ENCODE data around the gene PLCL2.

PLCL2 gene

DNA sequence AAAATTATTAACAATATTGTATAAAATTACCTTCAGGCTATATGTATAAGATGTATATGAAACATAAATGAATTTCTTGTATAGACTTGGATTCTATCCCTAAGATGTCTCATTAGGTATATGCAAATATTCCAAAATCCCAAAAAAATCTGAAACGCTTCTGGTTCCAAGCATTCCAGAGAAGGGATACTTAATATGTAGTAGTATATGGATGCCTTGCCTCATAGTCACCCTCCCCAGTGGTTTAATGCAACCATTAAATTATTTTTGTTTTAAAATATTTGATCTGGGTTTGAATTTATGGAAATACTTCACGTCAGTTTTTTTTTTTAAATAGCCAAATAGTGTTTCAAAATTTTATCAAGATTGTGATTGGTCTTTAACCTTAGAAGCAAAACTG, 27.2 kb downstream of the PLCL2 start:
- no peak overlapping the region for H3K27ac ChIP-seq
- H3K4me3 ChIP-seq, result no peak overlapping the region
- no peaks in the 10 kb centered on the region for H3K36me3 ChIP-seq (ENCODE audit: insufficient read depth, low read length)
- no peak for TF ChIP-seq FOXP2 (optimal IDR thresholded peaks at IDR 0.05; ENCODE audit: control extremely low read depth, extremely low read length, insufficient read depth)
- no peak for TF ChIP-seq POLR2AphosphoS5 (IDR thresholded peaks at IDR 0.05; ENCODE audit: borderline replicate concordance, low read depth, low read length)
- no peak for TF ChIP-seq EZH2 (IDR thresholded peaks at IDR 0.05)
- no peak overlapping the region for H3K9ac ChIP-seq (ENCODE audit: insufficient read length)
- H3K9me3 ChIP-seq (ENCODE audit: low read depth, low read length), result no peaks in the 10 kb centered on the region
- no peak for DNase-seq (ENCODE audit: low read depth, low spot score)

DNA sequence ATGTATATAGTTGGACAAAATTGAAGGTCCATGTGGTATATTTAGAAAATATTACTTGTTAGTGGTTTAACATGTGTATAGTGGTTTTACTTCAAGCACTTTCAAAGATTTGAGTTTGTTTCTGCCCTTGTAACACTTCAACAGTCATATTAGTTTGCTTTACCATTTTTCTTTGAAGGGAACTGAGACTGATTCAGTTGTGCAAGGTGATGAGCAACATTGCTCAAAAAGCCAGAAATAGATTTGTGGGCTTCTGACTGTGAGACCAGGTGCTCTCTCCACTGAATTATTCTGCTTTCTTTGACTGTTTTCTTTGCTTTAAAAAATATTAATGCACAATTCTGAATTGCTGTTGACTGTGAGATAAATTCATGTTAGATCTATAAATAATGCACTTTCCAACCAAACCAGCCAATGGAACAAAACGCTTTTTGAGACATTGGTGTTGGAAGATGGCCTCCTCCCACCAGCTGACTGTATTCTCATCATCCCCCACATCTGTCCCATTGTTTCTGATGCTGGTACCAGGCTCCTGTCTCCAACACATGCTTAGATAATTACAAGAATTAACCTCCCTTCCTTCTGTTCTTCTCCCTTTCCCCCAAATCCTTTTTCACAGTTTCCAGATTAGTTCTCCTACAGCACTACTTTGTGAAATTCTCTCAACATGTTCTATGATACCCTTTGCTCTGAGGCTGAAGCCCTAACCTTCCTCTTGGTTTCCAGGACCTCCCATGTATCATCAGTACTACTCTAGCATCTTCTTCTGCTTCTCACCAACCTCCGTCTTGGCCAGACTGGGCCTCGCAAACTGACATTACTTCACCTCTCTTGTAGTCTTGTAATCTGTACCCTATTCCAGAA, 27.9 kb downstream of the PLCL2 start:
- H3K4me3 ChIP-seq, result no peak overlapping the region
- H3K9me3 ChIP-seq (ENCODE audit: low read depth, low read length), result no peaks in the 10 kb centered on the region
- no peaks in the 10 kb centered on the region for H3K36me3 ChIP-seq (ENCODE audit: insufficient read depth, low read length)
- TF ChIP-seq EZH2 (IDR thresholded peaks at IDR 0.05) (no peak), POLR2AphosphoS5 (IDR thresholded peaks at IDR 0.05; ENCODE audit: borderline replicate concordance, low read depth, low read length) (no peak), FOXP2 (optimal IDR thresholded peaks at IDR 0.05; ENCODE audit: control extremely low read depth, extremely low read length, insufficient read depth) (no peak)
- H3K9ac ChIP-seq (ENCODE audit: insufficient read length), result no peak overlapping the region
- H3K27ac ChIP-seq, result no peak overlapping the region
- no peak for DNase-seq (ENCODE audit: low read depth, low spot score)

DNA sequence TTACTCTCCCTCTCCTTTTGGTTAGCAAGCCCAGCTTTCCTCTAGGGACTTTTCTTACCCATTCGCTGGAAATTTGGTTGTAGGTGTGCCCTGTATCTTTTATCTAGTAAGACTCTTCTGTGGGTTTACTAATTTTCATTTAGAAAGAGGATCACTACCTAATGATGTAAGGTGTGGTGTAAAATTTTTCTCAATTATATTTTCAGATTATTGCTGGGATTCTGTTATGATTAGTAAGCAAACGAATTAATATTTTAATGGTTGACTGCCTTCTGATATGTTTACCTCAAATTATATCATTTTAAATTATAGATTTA, 28.5 kb downstream of the PLCL2 start:
- Histone ChIP-seq H3K36me3 (ENCODE audit: insufficient read depth, low read length) (no peaks in the 10 kb centered on the region), H3K4me3 (no peak overlapping the region), H3K27ac (no peak overlapping the region), H3K9ac (ENCODE audit: insufficient read length) (no peak overlapping the region), H3K9me3 (ENCODE audit: low read depth, low read length) (no peaks in the 10 kb centered on the region)
- no peak for DNase-seq (ENCODE audit: low read depth, low spot score)
- TF ChIP-seq EZH2 (IDR thresholded peaks at IDR 0.05), result no peak
- no peak for TF ChIP-seq FOXP2 (optimal IDR thresholded peaks at IDR 0.05; ENCODE audit: control extremely low read depth, extremely low read length, insufficient read depth)
- TF ChIP-seq POLR2AphosphoS5 (IDR thresholded peaks at IDR 0.05; ENCODE audit: borderline replicate concordance, low read depth, low read length), result no peak

DNA sequence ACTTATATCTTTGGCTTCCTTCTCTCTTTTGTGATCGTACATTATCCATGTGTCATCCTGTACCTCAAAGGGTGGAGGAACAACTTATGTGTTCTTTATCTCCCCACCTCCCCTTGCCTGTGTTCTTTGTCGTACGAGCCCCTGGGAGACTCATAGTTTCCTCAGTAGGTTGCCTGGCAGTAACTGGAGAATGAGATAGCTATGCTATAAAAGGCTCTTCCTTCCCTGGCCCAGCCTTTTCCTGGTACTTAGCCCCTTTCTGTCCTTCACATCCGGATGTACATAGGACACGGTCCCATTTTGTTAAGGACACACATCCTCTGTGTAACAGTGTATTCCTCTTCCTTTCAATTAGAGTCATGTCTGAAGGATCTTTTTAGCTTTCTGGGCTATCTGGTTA, 32.1 kb downstream of the PLCL2 start:
- H3K36me3 ChIP-seq (ENCODE audit: insufficient read depth, low read length), result no peaks in the 10 kb centered on the region
- no peak overlapping the region for H3K9ac ChIP-seq (ENCODE audit: insufficient read length)
- no peak overlapping the region for H3K27ac ChIP-seq
- H3K4me3 ChIP-seq, result no peak overlapping the region
- no peak for DNase-seq (ENCODE audit: low read depth, low spot score)
- no peak for TF ChIP-seq FOXP2 (optimal IDR thresholded peaks at IDR 0.05; ENCODE audit: control extremely low read depth, extremely low read length, insufficient read depth)
- TF ChIP-seq POLR2AphosphoS5 (IDR thresholded peaks at IDR 0.05; ENCODE audit: borderline replicate concordance, low read depth, low read length), result no peak
- TF ChIP-seq EZH2 (IDR thresholded peaks at IDR 0.05), result no peak
- H3K9me3 ChIP-seq (ENCODE audit: low read depth, low read length), result no peaks in the 10 kb centered on the region

DNA sequence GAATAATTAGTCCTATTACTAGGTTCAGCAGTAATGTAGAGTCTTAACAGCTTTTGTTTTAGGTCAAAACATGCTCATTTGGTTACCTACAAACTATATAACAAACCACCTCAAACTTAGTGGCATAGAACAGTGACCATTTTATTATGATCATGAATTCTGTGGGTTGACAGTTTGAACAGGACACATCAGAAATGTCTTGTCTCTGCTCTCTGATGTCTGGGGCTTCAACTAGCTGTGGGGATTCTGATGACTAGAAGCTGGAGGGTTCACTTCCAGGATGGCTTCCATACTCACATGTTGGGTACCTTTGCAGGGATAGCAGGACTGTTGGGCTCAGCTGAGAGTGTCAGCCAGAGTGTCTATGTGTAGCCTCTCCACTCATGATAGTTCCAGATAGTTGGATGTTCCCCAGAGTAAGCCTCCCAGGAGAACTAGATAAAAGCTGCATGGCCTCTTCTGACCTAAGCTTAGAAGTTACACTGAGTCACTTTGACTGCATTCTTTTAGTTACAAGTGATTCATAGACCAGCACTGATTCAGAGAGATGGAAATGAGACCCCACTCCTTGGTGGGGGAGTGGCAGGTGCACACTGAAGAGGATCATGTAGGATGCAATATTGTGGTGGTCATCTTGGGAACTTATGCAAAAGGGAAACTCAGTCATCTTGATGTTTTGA, 32.6 kb downstream of the PLCL2 start:
- no peaks in the 10 kb centered on the region for H3K36me3 ChIP-seq (ENCODE audit: insufficient read depth, low read length)
- H3K27ac ChIP-seq, result no peak overlapping the region
- DNase-seq (ENCODE audit: low read depth, low spot score), result no peak
- no peaks in the 10 kb centered on the region for H3K9me3 ChIP-seq (ENCODE audit: low read depth, low read length)
- TF ChIP-seq FOXP2 (optimal IDR thresholded peaks at IDR 0.05; ENCODE audit: control extremely low read depth, extremely low read length, insufficient read depth), result no peak
- no peak for TF ChIP-seq EZH2 (IDR thresholded peaks at IDR 0.05)
- no peak for TF ChIP-seq POLR2AphosphoS5 (IDR thresholded peaks at IDR 0.05; ENCODE audit: borderline replicate concordance, low read depth, low read length)
- H3K4me3 ChIP-seq, result no peak overlapping the region
- no peak overlapping the region for H3K9ac ChIP-seq (ENCODE audit: insufficient read length)

DNA sequence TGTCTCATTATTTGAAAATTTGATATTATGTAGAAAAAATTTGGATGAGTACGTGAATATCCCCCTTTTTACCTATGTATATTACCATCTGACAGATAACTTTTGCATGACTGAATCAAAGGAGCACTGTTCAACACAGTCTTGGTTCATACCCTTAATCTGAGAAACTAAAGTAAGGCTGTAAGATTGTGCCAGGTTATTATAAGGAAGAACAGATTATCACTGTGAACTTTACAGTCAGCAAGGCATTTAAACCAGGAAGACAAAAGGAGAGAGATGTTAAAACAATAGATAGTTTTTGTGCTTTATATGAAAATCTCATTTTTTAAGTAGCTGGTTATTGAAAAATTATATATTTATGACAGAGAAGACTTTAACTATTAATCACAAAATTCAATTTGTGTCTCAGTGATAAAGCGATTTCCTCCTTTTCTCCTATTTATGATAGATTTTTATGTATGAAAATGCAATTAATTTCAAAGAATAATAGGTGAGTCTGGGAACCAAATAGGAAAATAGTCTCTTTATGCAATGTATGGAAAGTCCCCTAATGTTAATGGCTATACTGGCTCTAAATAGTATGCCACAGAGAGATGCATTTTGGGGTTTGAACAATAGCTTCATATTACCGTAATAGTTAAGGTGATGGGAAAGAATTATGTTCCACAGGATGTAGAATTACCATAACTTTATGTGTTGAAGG, 33.4 kb downstream of the PLCL2 start:
- H3K27ac ChIP-seq, result no peak overlapping the region
- TF ChIP-seq EZH2 (IDR thresholded peaks at IDR 0.05), result no peak
- TF ChIP-seq FOXP2 (optimal IDR thresholded peaks at IDR 0.05; ENCODE audit: control extremely low read depth, extremely low read length, insufficient read depth), result no peak
- no peak for TF ChIP-seq POLR2AphosphoS5 (IDR thresholded peaks at IDR 0.05; ENCODE audit: borderline replicate concordance, low read depth, low read length)
- no peak overlapping the region for H3K4me3 ChIP-seq
- no peaks in the 10 kb centered on the region for H3K9me3 ChIP-seq (ENCODE audit: low read depth, low read length)
- no peak overlapping the region for H3K9ac ChIP-seq (ENCODE audit: insufficient read length)
- no peaks in the 10 kb centered on the region for H3K36me3 ChIP-seq (ENCODE audit: insufficient read depth, low read length)
- DNase-seq (ENCODE audit: low read depth, low spot score), result no peak

DNA sequence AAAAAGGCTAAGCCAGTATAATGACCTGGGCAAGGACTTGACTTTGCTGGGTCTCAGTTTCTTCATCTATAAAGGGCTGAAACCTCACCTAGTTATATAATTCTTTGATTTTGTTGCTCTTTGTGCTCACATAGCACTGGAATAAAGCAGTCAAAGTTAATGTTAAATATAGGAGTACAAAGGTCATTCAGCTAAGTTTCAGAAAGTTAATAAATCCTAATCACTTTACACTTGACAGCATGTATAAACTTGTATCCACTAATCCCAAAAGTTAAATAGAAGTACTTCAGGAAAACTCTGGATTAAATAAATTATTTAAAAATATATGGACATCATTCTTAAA, 33.9 kb downstream of the PLCL2 start:
- Histone ChIP-seq H3K36me3 (ENCODE audit: insufficient read depth, low read length) (no peaks in the 10 kb centered on the region), H3K9me3 (ENCODE audit: low read depth, low read length) (no peaks in the 10 kb centered on the region), H3K9ac (ENCODE audit: insufficient read length) (no peak overlapping the region), H3K4me3 (no peak overlapping the region), H3K27ac (no peak overlapping the region)
- TF ChIP-seq EZH2 (IDR thresholded peaks at IDR 0.05) (no peak), FOXP2 (optimal IDR thresholded peaks at IDR 0.05; ENCODE audit: control extremely low read depth, extremely low read length, insufficient read depth) (no peak), POLR2AphosphoS5 (IDR thresholded peaks at IDR 0.05; ENCODE audit: borderline replicate concordance, low read depth, low read length) (no peak)
- no peak for DNase-seq (ENCODE audit: low read depth, low spot score)

DNA sequence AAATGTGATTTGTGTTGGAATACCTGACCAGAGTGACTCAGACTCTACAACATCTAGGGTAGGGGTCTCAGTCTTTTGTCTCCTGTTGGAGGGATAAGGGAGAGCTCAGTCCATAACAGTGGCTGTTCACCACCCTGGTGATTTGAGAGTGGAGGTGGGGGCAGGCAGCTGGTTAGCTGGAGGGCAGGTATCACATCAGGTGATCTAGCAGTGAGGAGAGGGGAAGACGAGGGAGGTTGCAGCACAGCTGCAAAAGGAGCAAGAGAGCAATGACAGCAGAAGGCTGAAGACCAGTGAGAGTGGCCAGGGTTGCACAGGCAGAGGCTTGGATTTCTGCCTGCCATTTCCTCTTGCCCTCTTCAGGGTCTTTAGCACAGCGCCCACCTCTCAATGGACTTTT, 38.4 kb downstream of the PLCL2 start:
- no peak overlapping the region for H3K9ac ChIP-seq (ENCODE audit: insufficient read length)
- DNase-seq (ENCODE audit: low read depth, low spot score), result no peak
- no peaks in the 10 kb centered on the region for H3K36me3 ChIP-seq (ENCODE audit: insufficient read depth, low read length)
- H3K4me3 ChIP-seq, result no peak overlapping the region
- no peak overlapping the region for H3K27ac ChIP-seq
- H3K9me3 ChIP-seq (ENCODE audit: low read depth, low read length), result no peaks in the 10 kb centered on the region
- TF ChIP-seq POLR2AphosphoS5 (IDR thresholded peaks at IDR 0.05; ENCODE audit: borderline replicate concordance, low read depth, low read length), result no peak
- no peak for TF ChIP-seq EZH2 (IDR thresholded peaks at IDR 0.05)

Data from SK-N-MC (cell line).